Neural crest cell (in vitro differentiated cells): ENCODE measurements around the gene CES3. TPM values are rescaled to one million over a fixed set of nuclear protein-coding genes. Genes with fewer than 3 reads are reported as not detected.

ENCODE experiments used
- DNase-seq: peaks from one replicate; pipeline ENCODE4 v3.0.0; 2021; ENCODE audit warnings: low read depth, mixed read lengths, low spot score
- H3K27ac Mint-ChIP-seq: one replicate; pipeline ENCODE4 v1.8.0; 2021; ENCODE audit warnings: mild to moderate bottlenecking, mixed read lengths; ENCODE audit not compliant: unreplicated experiment
- H3K27me3 Mint-ChIP-seq: 2 replicates; pipeline ENCODE4 v1.8.0; 2021; ENCODE audit warnings: low read depth, mild to moderate bottlenecking, mixed read lengths
- H3K36me3 Mint-ChIP-seq: 2 replicates; pipeline ENCODE4 v1.8.0; 2021; ENCODE audit warnings: low read depth, mild to moderate bottlenecking, mixed read lengths
- H3K4me1 Mint-ChIP-seq: 2 replicates; pipeline ENCODE4 v1.8.0; 2021; ENCODE audit warnings: mixed read lengths
- H3K4me3 Mint-ChIP-seq: one replicate; pipeline ENCODE4 v1.8.0; 2021; ENCODE audit warnings: mild to moderate bottlenecking, mixed read lengths
- H3K9me3 Mint-ChIP-seq: 2 replicates; pipeline ENCODE4 v1.8.0; 2021; ENCODE audit warnings: mixed read lengths
- total RNA-seq: library from RNA; stranded (reverse); gene quantifications from 2 replicates; pipeline ENCODE4 v1.2.1, GENCODE V29; 2021
- TF ChIP-seq, protein P1 (sequence below): fragments of 200-600 bp; sonication (generic); conservative IDR thresholded peaks from 2 replicates; pipeline ENCODE4 v1.5.0; 2021; ENCODE audit warnings: antibody characterized with exemption, mild to moderate bottlenecking

The CES3 gene
- total RNA-seq, 1 donor from 2014 or later, result 3.2 TPM

DNA sequence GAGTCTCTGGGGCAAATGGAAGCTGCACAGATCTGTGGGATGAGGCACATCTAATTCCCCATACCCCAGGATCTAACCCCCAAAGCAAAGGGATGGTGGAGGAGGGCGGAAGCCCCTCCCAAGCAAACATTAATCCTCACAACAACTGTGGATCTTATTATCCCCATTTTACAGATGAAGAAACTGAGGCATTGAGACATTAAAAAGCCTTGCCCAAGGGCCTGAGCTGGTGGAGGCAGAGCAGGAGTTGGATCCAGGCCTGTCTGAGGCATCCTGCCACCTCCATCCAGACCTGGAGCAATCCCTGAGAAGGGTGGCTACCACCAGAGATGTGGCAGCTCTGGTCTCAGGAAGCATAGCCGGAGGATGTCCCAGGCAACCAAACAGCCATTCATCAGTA lies 50.2 kb downstream of the CES3 start:
- Mint-ChIP-seq H3K4me3 (no peak overlapping the region), H3K9me3 (no peaks in the 10 kb centered on the region), H3K4me1 (no peaks in the 10 kb centered on the region), H3K27me3 (peaks cover 26% of the 10 kb centered on the region), H3K27ac (no peak overlapping the region), H3K36me3 (no peaks in the 10 kb centered on the region)
- DNase-seq, result no peak
- TF ChIP-seq, protein P1, sequence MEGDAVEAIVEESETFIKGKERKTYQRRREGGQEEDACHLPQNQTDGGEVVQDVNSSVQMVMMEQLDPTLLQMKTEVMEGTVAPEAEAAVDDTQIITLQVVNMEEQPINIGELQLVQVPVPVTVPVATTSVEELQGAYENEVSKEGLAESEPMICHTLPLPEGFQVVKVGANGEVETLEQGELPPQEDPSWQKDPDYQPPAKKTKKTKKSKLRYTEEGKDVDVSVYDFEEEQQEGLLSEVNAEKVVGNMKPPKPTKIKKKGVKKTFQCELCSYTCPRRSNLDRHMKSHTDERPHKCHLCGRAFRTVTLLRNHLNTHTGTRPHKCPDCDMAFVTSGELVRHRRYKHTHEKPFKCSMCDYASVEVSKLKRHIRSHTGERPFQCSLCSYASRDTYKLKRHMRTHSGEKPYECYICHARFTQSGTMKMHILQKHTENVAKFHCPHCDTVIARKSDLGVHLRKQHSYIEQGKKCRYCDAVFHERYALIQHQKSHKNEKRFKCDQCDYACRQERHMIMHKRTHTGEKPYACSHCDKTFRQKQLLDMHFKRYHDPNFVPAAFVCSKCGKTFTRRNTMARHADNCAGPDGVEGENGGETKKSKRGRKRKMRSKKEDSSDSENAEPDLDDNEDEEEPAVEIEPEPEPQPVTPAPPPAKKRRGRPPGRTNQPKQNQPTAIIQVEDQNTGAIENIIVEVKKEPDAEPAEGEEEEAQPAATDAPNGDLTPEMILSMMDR, result no peak

- H3K4me3 Mint-ChIP-seq, result peak overlapping the region; percentile 1
- no peak for DNase-seq
- no peak overlapping the region for H3K27ac Mint-ChIP-seq
- H3K27me3 Mint-ChIP-seq, result peaks cover 33% of the 10 kb centered on the region
- H3K36me3 Mint-ChIP-seq, result no peaks in the 10 kb centered on the region
- H3K9me3 Mint-ChIP-seq, result no peaks in the 10 kb centered on the region
- peaks cover 6% of the 10 kb centered on the region for H3K4me1 Mint-ChIP-seq
- TF ChIP-seq, protein P1, result no peak
These were observed 52.3 kb downstream of the CES3 start for GRCh38 chr16:67013233-67013822.

- Mint-ChIP-seq H3K4me1 (peaks cover 6% of the 10 kb centered on the region), H3K27me3 (peaks cover 33% of the 10 kb centered on the region), H3K36me3 (no peaks in the 10 kb centered on the region), H3K4me3 (no peak overlapping the region), H3K27ac (no peak overlapping the region), H3K9me3 (no peaks in the 10 kb centered on the region)
- peak; percentile 58 for DNase-seq
- TF ChIP-seq, protein P1, result peak; percentile 48
These were observed 53.0 kb downstream of the CES3 start for GRCh38 chr16:67013823-67014633.

DNA sequence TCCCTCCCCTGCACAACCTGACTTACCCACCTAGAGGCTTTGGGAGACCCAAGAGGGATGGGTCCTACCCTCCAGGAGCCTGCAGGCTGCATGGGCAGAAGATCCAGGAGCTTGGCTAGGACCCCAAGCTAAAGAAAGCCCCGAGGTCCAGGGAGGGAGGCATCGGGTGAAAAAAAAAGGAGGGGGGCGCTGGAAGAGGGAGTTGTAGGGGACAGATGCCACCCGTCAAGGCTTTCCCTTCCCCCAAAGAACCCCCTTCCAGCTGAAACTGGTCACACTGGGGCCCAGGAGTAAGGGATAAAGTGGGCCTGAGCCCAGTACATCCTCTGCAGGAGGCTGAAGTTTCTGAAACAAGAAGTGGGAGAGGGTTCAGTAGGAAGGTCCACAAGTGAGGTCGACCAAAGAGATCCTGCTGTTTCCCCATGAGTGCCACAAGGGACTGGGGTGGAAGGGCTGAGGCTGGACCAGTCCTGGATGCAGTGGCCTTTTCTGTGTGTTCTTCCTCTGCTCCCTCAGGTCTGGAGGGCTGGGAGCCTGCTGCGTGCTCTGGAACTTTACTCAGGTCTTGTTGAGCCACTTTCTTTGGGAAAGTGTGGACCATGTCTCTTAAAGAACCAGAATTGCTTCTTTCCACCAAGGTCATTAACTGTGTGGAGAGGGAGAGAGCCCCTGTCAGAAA lies 53.7 kb downstream of the CES3 start:
- peaks cover 33% of the 10 kb centered on the region for H3K27me3 Mint-ChIP-seq
- no peak for DNase-seq
- no peaks in the 10 kb centered on the region for H3K36me3 Mint-ChIP-seq
- no peaks in the 10 kb centered on the region for H3K9me3 Mint-ChIP-seq
- peak overlapping the region; percentile 25 for H3K4me3 Mint-ChIP-seq
- H3K27ac Mint-ChIP-seq, result no peak overlapping the region
- peaks cover 6% of the 10 kb centered on the region for H3K4me1 Mint-ChIP-seq
- TF ChIP-seq, protein P1, result no peak

GRCh38 chr16:67015313-67015731 lies 54.3 kb downstream of the CES3 start:
- Mint-ChIP-seq H3K27ac (no peak overlapping the region), H3K27me3 (peaks cover 33% of the 10 kb centered on the region)
- DNase-seq, result no peak

More at GRCh38 chr16:67015313-67015731, 54.3 kb downstream of the CES3 start:
- H3K4me1 Mint-ChIP-seq, result peaks cover 6% of the 10 kb centered on the region
- H3K9me3 Mint-ChIP-seq, result no peaks in the 10 kb centered on the region
- H3K36me3 Mint-ChIP-seq, result no peaks in the 10 kb centered on the region
- TF ChIP-seq, protein P1, result no peak
- no peak overlapping the region for H3K4me3 Mint-ChIP-seq
